ENCODE data around the gene PLEKHH1. TPM values are rescaled to one million over a fixed set of nuclear protein-coding genes. Genes with fewer than 3 reads are reported as not detected.

The PLEKHH1 gene
- total RNA-seq, 1 donor from 2014 or later, result 0.20 TPM

- no peak for ATAC-seq (ENCODE audit: low read depth)
- no peak for TF ChIP-seq CTCF (IDR thresholded peaks at IDR 0.05)
- Mint-ChIP-seq H3K9me3 (no peaks in the 10 kb centered on the region), H3K27me3 (peaks cover 41% of the 10 kb centered on the region), H3K27ac (no peak overlapping the region), H3K4me1 (peaks cover 3% of the 10 kb centered on the region), H3K36me3 (ENCODE audit: low read depth) (no peaks in the 10 kb centered on the region), H3K4me3 (no peak overlapping the region)
- POLR2A ChIA-PET, result no interaction called here
- intact Hi-C loops (cut with micrococcal nuclease), result no loop called here
- CTCF ChIA-PET, result no interaction called here
- no peak for DNase-seq
These were observed 10.8 kb upstream of the PLEKHH1 start for GRCh38 chr14:67522270-67522669.

- no peak overlapping the region for H3K27ac Mint-ChIP-seq
- intact Hi-C loops (cut with micrococcal nuclease), result no loop called here
- no peaks in the 10 kb centered on the region for H3K36me3 Mint-ChIP-seq (ENCODE audit: low read depth)
- peaks cover 3% of the 10 kb centered on the region for H3K4me1 Mint-ChIP-seq
- H3K4me3 Mint-ChIP-seq, result no peak overlapping the region
- DNase-seq (no peak), ATAC-seq (ENCODE audit: low read depth) (no peak)
- peaks cover 51% of the 10 kb centered on the region for H3K27me3 Mint-ChIP-seq
- TF ChIP-seq CTCF (IDR thresholded peaks at IDR 0.05), result no peak
- no peaks in the 10 kb centered on the region for H3K9me3 Mint-ChIP-seq
- ChIA-PET CTCF (interaction anchor here (0.8 to 4.9 kb wide), 4 partner anchors 14 to 97 kb away, joined by 3 to 48 read pairs (median 4); no protein-coding TSS in a partner anchor), POLR2A (no interaction called here)
These were observed 9.1 kb upstream of the PLEKHH1 start for GRCh38 chr14:67523764-67524633.

GRCh38 chr14:67524634-67524963 is 8.5 kb upstream of the PLEKHH1 start:
- intact Hi-C loops (cut with micrococcal nuclease), result no loop called here
- DNase-seq (no peak), ATAC-seq (ENCODE audit: low read depth) (no peak)
- no peak for TF ChIP-seq CTCF (IDR thresholded peaks at IDR 0.05)
- Mint-ChIP-seq H3K27ac (no peak overlapping the region), H3K4me3 (no peak overlapping the region), H3K4me1 (peaks cover 3% of the 10 kb centered on the region), H3K27me3 (peaks cover 51% of the 10 kb centered on the region), H3K36me3 (ENCODE audit: low read depth) (no peaks in the 10 kb centered on the region), H3K9me3 (no peaks in the 10 kb centered on the region)
- ChIA-PET POLR2A (no interaction called here), CTCF (interaction anchor here (0.8 to 4.9 kb wide), 5 partner anchors 15 to 98 kb away, joined by 3 to 48 read pairs (median 5); no protein-coding TSS in a partner anchor)

GRCh38 chr14:67525389-67525788 is 7.7 kb upstream of the PLEKHH1 start:
- no peak overlapping the region for H3K4me3 Mint-ChIP-seq
- DNase-seq (no peak), ATAC-seq (ENCODE audit: low read depth) (no peak)
- ChIA-PET POLR2A (no interaction called here), CTCF (interaction anchor here (1.2 to 4.9 kb wide), 7 partner anchors 15 to 179 kb away, joined by 3 to 48 read pairs (median 10); no protein-coding TSS in a partner anchor)
- peaks cover 53% of the 10 kb centered on the region for H3K27me3 Mint-ChIP-seq
- H3K9me3 Mint-ChIP-seq, result no peaks in the 10 kb centered on the region
- H3K36me3 Mint-ChIP-seq (ENCODE audit: low read depth), result no peaks in the 10 kb centered on the region
- H3K4me1 Mint-ChIP-seq, result peaks cover 3% of the 10 kb centered on the region
- no peak overlapping the region for H3K27ac Mint-ChIP-seq
- intact Hi-C loops (cut with micrococcal nuclease), result no loop called here
- TF ChIP-seq CTCF (IDR thresholded peaks at IDR 0.05), result no peak

GRCh38 chr14:67526181-67526580 is 6.9 kb upstream of the PLEKHH1 start:
- no peak overlapping the region for H3K27ac Mint-ChIP-seq
- H3K27me3 Mint-ChIP-seq, result peaks cover 54% of the 10 kb centered on the region
- no peaks in the 10 kb centered on the region for H3K9me3 Mint-ChIP-seq
- H3K36me3 Mint-ChIP-seq (ENCODE audit: low read depth), result no peaks in the 10 kb centered on the region
- no peak for DNase-seq
- H3K4me3 Mint-ChIP-seq, result no peak overlapping the region
- ChIA-PET POLR2A (interaction anchor here (1.0 kb wide), 1 partner anchor 38 kb away, joined by 3 read pairs; the partner anchor contains the start of gene TMEM229B), CTCF (interaction anchor here (0.7 to 4.9 kb wide), 18 partner anchors 9 to 178 kb away, joined by 3 to 48 read pairs (median 4); partner anchors contain the start of gene PIGH)
- TF ChIP-seq CTCF (IDR thresholded peaks at IDR 0.05), result no peak
- intact Hi-C loops (cut with micrococcal nuclease), result loop anchor here (1.0 to 2.0 kb wide), 5 partner anchors 38 to 179 kb away; partner anchors contain the start of gene TMEM229B
- peaks cover 3% of the 10 kb centered on the region for H3K4me1 Mint-ChIP-seq
- ATAC-seq (ENCODE audit: low read depth), result no peak
